Naive thymus-derived CD8-positive, alpha-beta T cell (primary cell): Measurements from ENCODE around the gene ING3. TPM values are rescaled to one million over a fixed set of nuclear protein-coding genes. Genes with fewer than 3 reads are reported as not detected.
"Not testable (repeated sequence)": the region's sequence is repeated elsewhere in the genome, so short reads cannot be mapped to it uniquely, and the experiment has no call there.

Experiments
- ATAC-seq, 2 donors: fragments of 150-1000 bp; cut with Tn5 transposase in 1 of 2; sonication (Bioruptor Pico), chemical (Tn5 transposase) in 1 of 2; 1 replicate in 1 of 2; 2 replicates in 1 of 2; pipeline ENCODE4 v1.10.0; 2021; ENCODE audit warnings: mild to moderate bottlenecking in 2 of 2, moderate library complexity in 2 of 2
- POLR2A ChIA-PET: fragments of 350-600 bp; sonication (Branson Sonifier 250); formaldehyde crosslinking; loops from one replicate; lab custom pipeline; 2021; ENCODE audit warnings: antibody characterized with exemption; lab: Charles Lee
- DNase-seq, 10 donors: peaks; one replicate each; pipeline versions ENCODE4 v3.0.0 to v3.0.0-alpha.2; 2020 to 2022
- H3K27ac Mint-ChIP-seq, 10 donors: one replicate each; pipeline ENCODE4 v1.8.0; 2020 to 2022; ENCODE audit warnings: mild to moderate bottlenecking in 10 of 10, mixed read lengths in 10 of 10, moderate library complexity in 4 of 10, inconsistent platforms in 1 of 10
- H3K27me3 Mint-ChIP-seq, 5 donors: one replicate each; pipeline ENCODE4 v1.8.0; 2021 to 2022; ENCODE audit warnings: mixed read lengths in 5 of 5
- H3K36me3 Mint-ChIP-seq, 3 donors: one replicate each; pipeline ENCODE4 v1.8.0; 2020 to 2022; ENCODE audit warnings: mixed read lengths in 3 of 3, mild to moderate bottlenecking in 2 of 3, inconsistent platforms in 1 of 3
- H3K4me1 Mint-ChIP-seq, 4 donors: one replicate each; pipeline ENCODE4 v1.8.0; 2021 to 2022; ENCODE audit warnings: mixed read lengths in 4 of 4
- H3K4me3 Mint-ChIP-seq, 10 donors: one replicate each; pipeline ENCODE4 v1.8.0; 2020 to 2022; ENCODE audit warnings: mild to moderate bottlenecking in 10 of 10, mixed read lengths in 10 of 10, moderate library complexity in 6 of 10, inconsistent platforms in 1 of 10
- H3K9me3 Mint-ChIP-seq, 9 donors: one replicate each; pipeline ENCODE4 v1.8.0; 2020 to 2022; ENCODE audit warnings: mixed read lengths in 9 of 9, mild to moderate bottlenecking in 3 of 9, inconsistent platforms in 1 of 9, moderate library complexity in 1 of 9
- polyA plus RNA-seq, 3 donors: library from polyadenylated mRNA; unstranded; fragments of 300-500 nt; fragmentation: Illumina TruSeq; gene quantifications; one replicate each; pipeline ENCODE4 v1.2.3, GENCODE V29; 2021
- total RNA-seq, 8 experiments: library from RNA in 2 of 8; stranded (reverse) in 2 of 8; gene quantifications; one replicate each; pipeline ENCODE4 v1.2.3 and lab custom pipeline; 2021 to 2026

Gene ING3
- total and polyA plus RNA-seq, 5 experiments from 2014 or later = 27.8 to 34.3 (median 29.4) TPM

DNA sequence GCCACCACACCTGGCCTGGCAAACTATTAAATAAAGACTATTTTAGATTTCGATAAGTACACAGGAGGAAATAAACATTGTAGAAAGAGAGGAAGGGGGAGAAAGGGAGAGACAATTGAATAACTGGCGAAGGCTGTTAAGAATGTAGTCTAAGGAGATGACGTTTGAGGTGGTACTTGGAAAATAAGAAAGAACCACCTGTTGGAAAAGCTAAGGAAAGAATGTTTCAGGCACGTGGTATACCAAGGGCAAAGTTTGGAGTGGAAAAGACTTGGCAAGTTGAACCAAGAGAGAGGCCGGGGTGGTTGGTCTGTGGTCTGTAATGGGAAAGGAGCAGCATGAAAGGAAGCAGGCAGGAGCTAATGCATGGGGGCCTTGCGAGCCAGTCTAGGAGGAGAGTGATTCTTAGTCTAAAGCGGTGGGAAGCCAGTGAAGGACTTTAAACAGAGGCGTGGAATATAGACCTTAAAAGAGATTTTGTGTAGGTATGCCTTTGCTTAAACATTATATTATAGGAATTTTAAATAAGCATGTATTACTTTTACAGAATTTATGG, 9.4 kb downstream of the ING3 start:
- Mint-ChIP-seq H3K27ac (peak overlapping the region in 4 of 10 donors; percentile 2 to 91 (median 40)), H3K9me3 (no peaks in the 10 kb centered on the region), H3K4me1 (peaks cover 19 to 28% (median 26%) of the 10 kb centered on the region in 4 donors), H3K4me3 (no peak overlapping the region), H3K27me3 (no peaks in the 10 kb centered on the region), H3K36me3 (peaks cover 0 to 70% (median 16%) of the 10 kb centered on the region in 3 donors)
- no peak for DNase-seq
- ATAC-seq = no peak
- POLR2A ChIA-PET = interaction anchor here (0.7 kb wide), 1 partner anchor 26 kb away, joined by 7 read pairs; no protein-coding TSS in a partner anchor

DNA sequence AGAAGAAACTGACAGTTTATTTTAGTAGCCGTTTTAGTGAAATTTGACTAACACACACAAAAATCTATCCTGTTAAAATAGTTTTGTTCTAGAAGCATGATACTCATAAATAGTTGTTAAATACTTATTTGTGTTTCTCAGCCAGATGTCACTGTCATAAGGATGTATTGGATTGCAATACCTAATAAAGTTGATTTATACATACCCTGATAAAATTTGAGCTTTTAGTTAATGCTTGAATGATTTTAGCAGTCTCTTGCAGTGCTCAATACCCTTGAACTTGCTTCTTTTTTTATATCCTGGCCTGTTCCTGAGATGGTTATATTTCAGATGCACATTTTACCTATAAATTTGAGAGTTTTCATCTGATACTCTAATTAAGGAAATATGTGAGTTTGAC, 10.1 kb downstream of the ING3 start:
- DNase-seq (no peak), ATAC-seq (no peak)
- no peak overlapping the region for H3K27ac Mint-ChIP-seq
- H3K9me3 Mint-ChIP-seq = no peaks in the 10 kb centered on the region
- POLR2A ChIA-PET = no interaction called here
- no peak overlapping the region for H3K4me3 Mint-ChIP-seq
- H3K36me3 Mint-ChIP-seq = peaks cover 0 to 70% (median 17%) of the 10 kb centered on the region in 3 donors
- H3K27me3 Mint-ChIP-seq = no peaks in the 10 kb centered on the region
- peaks cover 16 to 28% (median 23%) of the 10 kb centered on the region in 4 donors for H3K4me1 Mint-ChIP-seq

DNA sequence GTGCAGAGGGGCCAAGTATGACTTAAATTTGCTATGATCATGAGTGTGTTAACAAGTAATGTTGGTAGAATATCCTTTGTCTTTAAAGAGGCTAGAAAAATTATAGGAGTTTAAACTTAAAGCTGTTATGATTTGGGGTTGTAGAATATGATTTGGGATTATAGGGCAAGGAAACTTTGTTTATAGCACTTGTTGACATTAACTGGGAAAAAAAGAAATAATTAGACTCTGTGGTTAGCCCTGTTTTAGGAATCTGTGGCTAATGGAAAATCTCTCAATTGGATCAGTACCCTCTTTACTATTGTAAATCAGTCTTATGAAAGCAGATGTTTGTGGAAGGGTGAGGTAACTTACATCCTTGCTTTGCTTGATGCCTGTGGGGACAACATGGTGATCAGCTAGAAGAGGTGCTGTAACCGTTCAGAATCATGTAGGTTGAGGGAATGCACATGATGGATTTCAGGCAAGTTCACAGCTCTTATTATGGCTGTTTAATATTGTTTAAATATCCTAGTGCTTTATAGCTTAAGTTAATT, 11.1 kb downstream of the ING3 start:
- no peaks in the 10 kb centered on the region for H3K27me3 Mint-ChIP-seq
- H3K27ac Mint-ChIP-seq = peak overlapping the region in 1 of 10 donors; percentile 8
- peaks cover 14 to 28% (median 23%) of the 10 kb centered on the region in 4 donors for H3K4me1 Mint-ChIP-seq
- H3K4me3 Mint-ChIP-seq = no peak overlapping the region
- POLR2A ChIA-PET = interaction anchor here (0.7 kb wide), 1 partner anchor 11 kb away, joined by 3 read pairs; the partner anchor contains the start of gene ING3
- no peak for ATAC-seq
- H3K36me3 Mint-ChIP-seq = peaks cover 0 to 70% (median 12%) of the 10 kb centered on the region in 3 donors
- no peaks in the 10 kb centered on the region for H3K9me3 Mint-ChIP-seq
- DNase-seq = no peak

DNA sequence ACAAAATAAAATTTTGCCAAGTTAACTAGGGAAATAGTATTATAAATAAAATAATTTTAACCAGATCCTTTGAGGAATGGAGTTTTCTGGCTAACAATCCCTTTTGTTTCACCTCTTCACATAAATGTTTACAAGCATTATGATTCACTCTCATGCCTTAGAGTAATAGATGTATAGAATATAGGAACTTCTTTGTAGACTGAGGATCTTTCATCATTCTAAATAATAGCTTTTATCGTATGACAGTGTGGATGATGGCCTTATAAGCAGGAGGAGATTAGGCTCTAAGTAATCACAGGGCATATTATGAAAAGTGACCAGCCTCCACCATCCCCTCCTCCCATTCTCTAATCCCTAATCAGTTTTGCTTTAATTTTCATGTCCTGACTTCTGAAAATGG, 13.5 kb downstream of the ING3 start:
- Mint-ChIP-seq H3K36me3 (peaks cover 0 to 72% (median 22%) of the 10 kb centered on the region in 3 donors), H3K9me3 (no peaks in the 10 kb centered on the region), H3K4me1 (peaks cover 14 to 24% (median 19%) of the 10 kb centered on the region in 4 donors)

DNA sequence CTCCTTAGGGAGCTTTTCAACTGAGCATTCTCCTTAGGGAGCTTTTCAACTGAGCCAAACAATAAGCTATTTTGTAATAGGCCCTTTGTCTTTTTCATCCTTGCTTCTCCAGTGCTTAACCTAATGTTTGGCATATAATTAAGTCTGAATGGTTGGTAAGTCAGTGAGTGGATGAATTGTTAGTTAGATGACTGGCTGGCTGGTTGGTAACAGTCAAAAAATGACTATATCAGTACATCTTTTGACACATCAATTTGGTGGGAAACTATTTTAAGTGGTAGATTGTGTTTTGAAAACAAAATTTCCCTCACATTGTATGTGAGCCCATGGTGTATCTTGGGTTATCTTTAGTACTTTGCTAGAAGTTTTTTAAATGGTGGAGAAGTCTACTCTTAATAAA, 16.4 kb downstream of the ING3 start:
- DNase-seq (no peak), ATAC-seq (no peak)
- Mint-ChIP-seq H3K27me3 (no peaks in the 10 kb centered on the region), H3K27ac (no peak overlapping the region), H3K4me1 (peaks cover 3 to 8% (median 6%) of the 10 kb centered on the region in 4 donors), H3K36me3 (peaks cover 0 to 76% (median 32%) of the 10 kb centered on the region in 3 donors), H3K9me3 (no peaks in the 10 kb centered on the region), H3K4me3 (no peak overlapping the region)
- POLR2A ChIA-PET = no interaction called here

More for the DNA sequence above, 13.5 kb downstream of the ING3 start:
- no peak for DNase-seq
- POLR2A ChIA-PET = no interaction called here
- Mint-ChIP-seq H3K27ac (no peak overlapping the region), H3K4me3 (no peak overlapping the region), H3K27me3 (no peaks in the 10 kb centered on the region)
- ATAC-seq = no peak

DNA sequence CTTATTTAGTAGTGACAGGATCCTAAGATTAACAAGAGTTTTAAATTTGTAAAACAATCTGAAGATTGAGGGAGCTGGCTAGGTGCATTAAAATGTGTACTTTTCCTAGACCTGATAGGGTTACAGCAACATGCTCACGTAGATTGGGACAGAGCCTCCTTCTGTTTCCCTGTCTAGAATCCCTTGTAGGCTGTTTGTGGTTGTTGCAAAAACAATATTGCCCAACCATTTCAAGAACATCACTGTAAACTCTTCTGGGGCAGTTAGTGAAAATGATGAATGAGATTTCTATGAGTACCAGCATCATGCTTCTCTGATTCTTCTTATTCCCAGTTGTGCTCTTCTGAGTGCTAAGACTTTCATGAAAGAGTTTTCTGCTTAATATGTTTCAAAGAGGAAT, 23.3 kb downstream of the ING3 start:
- H3K9me3 Mint-ChIP-seq = no peaks in the 10 kb centered on the region
- DNase-seq = no peak
- no peak overlapping the region for H3K27ac Mint-ChIP-seq
- H3K4me1 Mint-ChIP-seq = no peaks in the 10 kb centered on the region
- H3K4me3 Mint-ChIP-seq = no peak overlapping the region
- POLR2A ChIA-PET = no interaction called here
- no peaks in the 10 kb centered on the region for H3K27me3 Mint-ChIP-seq
- ATAC-seq = no peak
- peaks cover 0 to 69% (median 26%) of the 10 kb centered on the region in 3 donors for H3K36me3 Mint-ChIP-seq

DNA sequence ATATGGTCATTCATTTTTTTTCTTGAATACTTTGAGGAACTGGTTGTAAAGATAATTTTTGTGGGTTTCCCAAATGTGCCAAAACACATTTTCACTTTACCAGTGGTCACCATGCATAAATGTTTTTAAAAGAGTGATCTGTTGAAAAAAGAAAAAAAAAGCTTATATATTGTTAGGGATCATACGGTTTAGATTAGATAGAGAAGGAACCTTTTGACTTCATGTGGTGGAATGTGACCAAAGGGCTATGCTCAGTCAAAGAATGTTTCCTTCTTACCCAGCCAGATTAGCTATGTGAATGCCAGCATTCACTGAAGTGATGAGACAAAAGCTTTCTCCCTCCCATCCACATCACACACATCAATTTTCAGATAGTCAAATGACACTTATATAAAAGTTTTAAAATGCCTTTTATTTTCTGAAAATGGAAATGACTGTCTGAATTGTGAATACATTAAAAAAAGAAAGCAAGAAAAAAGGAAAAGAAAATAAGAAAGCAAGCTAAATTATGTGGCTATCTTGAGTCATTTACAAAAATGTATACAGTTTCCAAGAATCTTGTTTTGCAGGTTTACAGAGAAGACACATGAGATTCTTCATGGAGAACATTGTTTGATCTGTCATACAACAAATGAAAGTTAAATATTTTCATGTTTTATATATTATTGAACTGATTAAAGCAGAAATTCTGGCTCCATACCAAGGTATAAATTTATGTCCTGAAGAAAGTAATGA, 29.4 kb downstream of the ING3 start:
- Mint-ChIP-seq H3K27ac (peak overlapping the region in 1 of 10 donors; percentile 3), H3K27me3 (peaks cover 2 to 9% (median 5%) of the 10 kb centered on the region in 5 donors), H3K9me3 (no peaks in the 10 kb centered on the region), H3K4me1 (no peaks in the 10 kb centered on the region), H3K36me3 (peaks cover 0 to 19% (median 4%) of the 10 kb centered on the region in 3 donors), H3K4me3 (no peak overlapping the region)
- ATAC-seq (no peak), DNase-seq (no peak)
- POLR2A ChIA-PET = no interaction called here

DNA sequence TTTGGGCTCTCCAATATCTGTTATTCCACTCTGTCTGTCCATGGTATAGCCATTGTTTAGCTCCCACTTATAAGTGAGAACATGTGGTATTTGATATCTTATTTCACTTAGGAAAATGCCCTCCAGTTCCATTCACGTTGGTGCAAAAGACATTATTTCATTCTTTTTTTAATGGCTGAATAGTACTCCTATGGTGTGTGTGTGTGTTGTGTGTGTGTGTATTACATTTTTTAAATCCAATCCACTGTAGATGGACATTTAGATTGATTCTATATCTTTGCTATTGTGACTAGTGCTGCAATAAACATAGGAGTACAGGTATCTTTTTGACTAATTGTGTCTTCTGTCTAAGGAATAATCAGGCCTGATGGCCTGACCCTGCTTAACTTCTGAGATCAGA, 30.5 kb downstream of the ING3 start:
- H3K4me1 Mint-ChIP-seq = no peaks in the 10 kb centered on the region
- H3K9me3 Mint-ChIP-seq = no peaks in the 10 kb centered on the region
- POLR2A ChIA-PET = no interaction called here
- H3K4me3 Mint-ChIP-seq = no peak overlapping the region
- H3K36me3 Mint-ChIP-seq = peaks cover 0 to 9% (median 0%) of the 10 kb centered on the region in 3 donors
- DNase-seq (no peak), ATAC-seq (no peak)
- H3K27me3 Mint-ChIP-seq = peaks cover 3 to 16% (median 12%) of the 10 kb centered on the region in 5 donors
- no peak overlapping the region for H3K27ac Mint-ChIP-seq

DNA sequence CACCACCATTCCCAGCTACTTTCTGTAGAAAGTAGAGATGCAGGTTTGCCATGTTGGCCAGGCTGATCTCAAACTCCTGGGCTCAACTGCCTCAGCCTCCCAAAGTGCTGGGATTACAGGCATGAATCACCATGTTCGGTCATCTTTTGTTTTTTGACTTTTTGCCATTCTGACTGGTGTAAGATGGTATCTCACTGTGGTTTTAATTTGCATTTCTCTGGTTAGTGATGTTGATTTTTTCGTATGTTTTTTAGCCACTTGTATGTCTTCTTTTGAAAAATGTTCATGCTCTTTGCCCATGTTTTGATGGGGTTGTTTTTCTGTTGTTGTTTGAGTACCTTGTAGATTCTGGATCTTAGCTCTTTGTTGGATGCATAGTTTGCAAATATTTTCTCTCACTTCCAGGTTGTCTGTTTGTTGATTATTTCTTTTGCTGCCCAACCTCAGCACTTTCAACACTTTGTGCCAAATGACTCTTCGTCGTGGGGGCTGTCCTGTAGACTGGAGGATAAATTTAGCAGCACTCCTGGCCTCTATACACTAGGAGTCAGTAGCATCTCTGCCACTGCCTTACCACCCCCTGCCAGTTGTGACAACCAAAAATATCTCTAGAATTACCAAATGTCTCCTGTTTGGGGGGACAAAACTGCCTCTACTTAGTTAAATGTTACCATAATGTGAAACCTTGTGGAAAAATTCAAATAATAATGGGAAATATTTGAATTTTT, 31.5 kb downstream of the ING3 start:
- no peak for DNase-seq
- peak overlapping the region in 1 of 10 donors; percentile 8 for H3K27ac Mint-ChIP-seq
- peaks cover 7 to 25% (median 19%) of the 10 kb centered on the region in 5 donors for H3K27me3 Mint-ChIP-seq
- H3K36me3 Mint-ChIP-seq = no peaks in the 10 kb centered on the region
- POLR2A ChIA-PET = no interaction called here
- H3K4me3 Mint-ChIP-seq = no peak overlapping the region
- no peak for ATAC-seq
- H3K9me3 Mint-ChIP-seq = no peaks in the 10 kb centered on the region
- H3K4me1 Mint-ChIP-seq = no peaks in the 10 kb centered on the region

DNA sequence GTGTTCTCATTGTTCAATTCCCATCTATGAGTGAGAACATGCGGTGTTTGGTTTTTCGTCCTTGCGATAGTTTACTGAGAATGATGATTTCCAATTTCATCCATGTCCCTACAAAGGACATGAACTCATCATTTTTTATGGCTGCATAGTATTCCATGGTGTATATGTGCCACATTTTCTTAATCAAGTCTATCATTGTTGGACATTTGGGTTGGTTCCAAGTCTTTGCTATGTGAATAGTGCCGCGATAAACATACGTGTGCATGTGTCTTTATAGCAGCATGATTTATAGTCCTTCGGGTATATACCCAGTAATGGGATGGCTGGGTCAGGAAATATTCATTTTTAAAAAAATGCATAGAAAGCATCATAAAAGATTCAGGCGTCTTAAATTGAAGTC, 33.0 kb downstream of the ING3 start:
- DNase-seq, ATAC-seq, POLR2A ChIA-PET, H3K9me3 Mint-ChIP-seq, H3K36me3 Mint-ChIP-seq, H3K4me3 Mint-ChIP-seq, H3K27ac Mint-ChIP-seq: not testable (repeated sequence)
- Mint-ChIP-seq H3K27me3 (peaks cover 15 to 41% (median 31%) of the 10 kb centered on the region in 5 donors), H3K4me1 (peaks cover 1 to 11% (median 10%) of the 10 kb centered on the region in 4 donors)

DNA sequence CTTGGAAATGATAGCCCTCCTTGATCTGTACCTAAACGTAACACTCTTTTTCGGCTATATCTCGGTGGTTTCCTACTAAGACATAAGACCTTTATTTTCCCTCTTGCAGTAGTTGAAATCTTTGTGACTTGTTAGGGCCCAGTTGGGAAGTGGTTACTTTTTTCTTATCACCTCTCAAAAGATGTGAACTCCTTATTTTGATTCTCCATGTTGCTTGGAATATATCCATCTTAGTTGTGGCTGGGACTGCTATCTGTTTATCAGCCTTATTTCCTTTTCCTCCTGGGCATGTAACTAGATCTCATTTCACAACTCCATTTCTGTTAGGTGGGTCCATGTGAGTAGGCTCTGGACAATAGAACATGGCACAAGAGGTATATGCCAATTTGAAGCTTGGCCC, 33.8 kb downstream of the ING3 start:
- H3K27me3 Mint-ChIP-seq = peaks cover 23 to 49% (median 39%) of the 10 kb centered on the region in 5 donors
- POLR2A ChIA-PET = no interaction called here
- no peak for DNase-seq
- H3K36me3 Mint-ChIP-seq = no peaks in the 10 kb centered on the region
- ATAC-seq = no peak
- peaks cover 7 to 19% (median 16%) of the 10 kb centered on the region in 4 donors for H3K4me1 Mint-ChIP-seq
- no peak overlapping the region for H3K27ac Mint-ChIP-seq
- H3K4me3 Mint-ChIP-seq = no peak overlapping the region
- H3K9me3 Mint-ChIP-seq = no peaks in the 10 kb centered on the region

DNA sequence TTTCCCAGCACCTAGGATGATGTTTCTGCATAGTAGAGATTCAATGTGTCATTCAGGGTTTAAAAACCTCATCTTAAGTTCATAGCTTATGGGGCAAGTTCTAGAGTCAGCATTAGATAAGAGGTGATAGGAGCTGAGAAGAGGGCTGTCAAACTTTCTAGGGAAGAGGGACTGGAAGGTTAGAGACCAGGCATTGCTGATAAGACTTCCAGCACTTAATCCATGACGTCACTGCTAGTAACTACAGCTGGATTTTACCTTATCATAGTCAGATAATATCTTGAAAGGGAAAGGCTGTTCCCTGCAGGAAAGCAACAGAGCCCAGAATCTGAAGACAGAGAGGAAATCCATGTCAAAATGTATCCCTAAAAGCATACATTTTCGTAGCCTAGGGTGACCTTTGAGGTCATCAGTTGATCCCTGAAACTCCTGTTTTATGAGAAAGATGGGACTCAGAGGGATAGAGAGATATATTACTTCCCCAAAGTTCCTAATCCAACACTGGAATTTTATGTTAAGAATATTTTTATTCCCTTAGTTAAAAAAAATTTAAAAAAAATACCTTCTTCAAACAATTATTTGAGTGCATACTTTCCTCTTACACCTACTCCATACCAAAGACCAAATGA, 34.7 kb downstream of the ING3 start:
- Mint-ChIP-seq H3K9me3 (no peaks in the 10 kb centered on the region), H3K36me3 (no peaks in the 10 kb centered on the region), H3K4me1 (peaks cover 7 to 24% (median 16%) of the 10 kb centered on the region in 4 donors), H3K27ac (no peak overlapping the region), H3K27me3 (peaks cover 30 to 57% (median 43%) of the 10 kb centered on the region in 5 donors), H3K4me3 (no peak overlapping the region)
- POLR2A ChIA-PET = no interaction called here
- ATAC-seq (no peak), DNase-seq (no peak)
